GM18508 (cell line): Measurements from ENCODE around the gene EXOC3L1.

Source experiments
- ATAC-seq: cut with Tn5 transposase; IDR thresholded peaks from one replicate; pipeline ENCODE4 v1.9.1; 2021; ENCODE audit warnings: moderate number of reproducible peaks; ENCODE audit not compliant: insufficient read depth, unreplicated experiment

EXOC3L1 gene

GRCh38 chr16:67190041-67190440 lies at the start of gene EXOC3L1:
EXOC3L1 (minus strand) TSS chr16:67190136; CDS start chr16:67189676, 460 bp downstream.
- ATAC-seq = no peak

- no peak for ATAC-seq
These were observed 49.0 kb upstream of the EXOC3L1 start for GRCh38 chr16:67238806-67239470.

GRCh38 chr16:67238278-67238575 lies 48.3 kb upstream of the EXOC3L1 start:
- ATAC-seq = no peak

- ATAC-seq = no peak
These were observed 47.7 kb upstream of the EXOC3L1 start for GRCh38 chr16:67237396-67238277.

GRCh38 chr16:67236563-67237395 lies 46.8 kb upstream of the EXOC3L1 start:
- no peak for ATAC-seq

GRCh38 chr16:67235816-67236562 lies 46.1 kb upstream of the EXOC3L1 start:
- no peak for ATAC-seq

- no peak for ATAC-seq
These were observed 44.3 kb upstream of the EXOC3L1 start for GRCh38 chr16:67234180-67234597.

GRCh38 chr16:67233596-67233995 lies 43.7 kb upstream of the EXOC3L1 start:
- no peak for ATAC-seq

GRCh38 chr16:67230809-67231660 lies 41.1 kb upstream of the EXOC3L1 start:
- no peak for ATAC-seq

- no peak for ATAC-seq
These were observed 40.2 kb upstream of the EXOC3L1 start for GRCh38 chr16:67229906-67230808.

GRCh38 chr16:67228905-67229304 lies 39.0 kb upstream of the EXOC3L1 start:
- ATAC-seq = no peak

- no peak for ATAC-seq
These were observed 38.3 kb upstream of the EXOC3L1 start for GRCh38 chr16:67228034-67228785.

- no peak for ATAC-seq
These were observed 37.6 kb upstream of the EXOC3L1 start for GRCh38 chr16:67227567-67227921.

- peak; percentile 48 for ATAC-seq
These were observed 37.0 kb upstream of the EXOC3L1 start, which contains the start of gene TMEM208 for GRCh38 chr16:67226804-67227566. TMEM208 (plus strand) TSS chr16:67227130; CDS start chr16:67227219, 89 bp downstream.

GRCh38 chr16:67226295-67226803 lies 36.4 kb upstream of the EXOC3L1 start:
- no peak for ATAC-seq

GRCh38 chr16:67223992-67224391 lies 34.1 kb upstream of the EXOC3L1 start:
- no peak for ATAC-seq
